ENCODE results near the gene INF2. TPM values are rescaled to one million over a fixed set of nuclear protein-coding genes. Genes with fewer than 3 reads are reported as not detected.
"Not testable (repeated sequence)": the region's sequence is repeated elsewhere in the genome, so short reads cannot be mapped to it uniquely, and the experiment has no call there.

The INF2 gene
- total RNA-seq, 1 donor from 2014 or later: 23.2 TPM

GRCh38 chr14:104657101-104657524 lies 32.3 kb upstream of the INF2 start:
- no peak for DNase-seq (ENCODE audit: low read depth in 2 of 2)

- no peak for DNase-seq (ENCODE audit: low read depth in 2 of 2)
These were observed 31.7 kb upstream of the INF2 start for GRCh38 chr14:104657563-104658324.

DNA sequence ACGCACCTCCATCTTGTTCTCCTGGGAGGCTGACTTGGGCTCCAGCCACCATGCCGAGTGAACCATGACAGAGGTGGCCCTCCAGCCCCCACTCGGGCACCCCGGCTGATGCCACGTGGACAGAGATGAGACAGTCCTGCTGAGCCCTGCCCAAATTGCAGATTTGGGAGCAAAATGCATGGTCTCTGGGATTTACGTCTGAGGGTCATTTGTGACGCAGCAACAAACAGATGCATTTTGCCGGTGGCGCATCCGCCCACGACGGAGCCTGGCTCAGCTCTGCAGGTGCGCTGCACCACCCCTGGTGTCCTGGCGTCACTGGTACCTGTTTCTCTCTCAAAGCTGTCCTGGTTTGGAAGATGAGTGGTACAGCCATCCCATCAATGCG lies 31.1 kb upstream of the INF2 start:
- no peak for DNase-seq (ENCODE audit: low read depth in 2 of 2)

DNA sequence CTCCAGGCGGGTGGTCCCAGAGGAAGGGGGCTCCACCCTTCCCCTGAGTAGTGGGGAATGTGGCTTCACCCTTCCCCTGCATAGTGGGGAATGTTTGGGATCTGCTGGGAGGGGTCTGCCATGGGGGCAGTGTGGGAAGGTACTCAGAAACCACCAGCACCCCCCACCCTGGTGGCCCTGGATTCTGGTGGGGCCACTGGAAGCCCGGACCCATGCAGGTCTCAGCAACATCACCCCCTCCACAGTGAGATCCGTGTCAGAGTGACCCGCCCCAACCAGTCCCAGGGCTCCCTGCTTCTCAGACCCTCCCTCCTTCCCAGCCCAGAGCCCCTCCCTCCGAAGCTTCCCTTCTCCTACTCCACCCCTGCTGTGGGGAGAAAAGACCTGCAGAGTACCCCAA lies 30.3 kb upstream of the INF2 start:
- no peak for DNase-seq (ENCODE audit: low read depth in 2 of 2)

- DNase-seq (ENCODE audit: low read depth in 2 of 2): no peak
These were observed 29.5 kb upstream of the INF2 start for GRCh38 chr14:104659764-104660523.

GRCh38 chr14:104660597-104660996 lies 28.8 kb upstream of the INF2 start:
- no peak for DNase-seq (ENCODE audit: low read depth in 2 of 2)

DNA sequence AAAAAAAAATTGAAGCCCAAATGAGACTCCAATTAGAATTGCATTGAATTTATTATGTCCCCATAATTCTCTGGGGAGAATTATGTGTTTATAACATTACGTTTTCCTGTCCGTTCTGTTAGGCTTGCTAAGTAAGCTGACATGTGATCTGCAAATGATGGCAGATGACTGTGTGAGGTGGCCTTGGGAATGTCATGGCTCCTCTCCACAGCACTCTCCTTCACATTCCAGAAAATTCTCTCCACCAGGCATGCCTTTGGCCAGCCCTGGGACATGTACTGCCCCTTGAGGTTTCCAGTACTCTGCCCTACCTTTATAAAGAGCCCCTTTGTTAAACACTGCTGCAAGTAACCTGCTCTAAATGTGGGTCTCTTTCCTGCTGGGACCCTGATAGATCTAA lies 28.3 kb upstream of the INF2 start:
- no peak for DNase-seq (ENCODE audit: low read depth in 2 of 2)

GRCh38 chr14:104661528-104662157 lies 27.8 kb upstream of the INF2 start:
- not testable (repeated sequence) for DNase-seq (ENCODE audit: low read depth in 2 of 2)

- DNase-seq (ENCODE audit: low read depth in 2 of 2): not testable (repeated sequence)
These were observed 26.9 kb upstream of the INF2 start for GRCh38 chr14:104662472-104662871.

DNA sequence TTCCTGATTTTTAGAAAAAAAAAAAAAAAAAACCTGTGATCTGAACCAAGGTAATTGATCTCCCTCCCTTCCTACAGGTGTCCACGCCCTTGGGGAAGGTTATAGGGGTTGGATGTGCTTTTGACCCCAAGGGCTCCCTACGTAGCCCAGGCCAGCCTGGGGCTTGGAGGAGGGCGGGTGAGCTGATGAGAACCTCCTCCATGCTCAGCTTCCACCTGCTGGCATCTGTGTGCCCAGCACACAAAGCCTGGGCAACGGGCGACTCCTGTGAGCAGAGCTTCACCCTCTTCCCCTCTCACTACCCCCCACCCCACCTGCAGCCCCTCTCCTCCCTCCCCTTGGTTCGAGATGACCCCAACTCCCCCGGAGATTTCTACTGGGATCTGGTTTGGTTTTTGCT lies 25.3 kb upstream of the INF2 start:
- DNase-seq (ENCODE audit: low read depth in 2 of 2): no peak

DNA sequence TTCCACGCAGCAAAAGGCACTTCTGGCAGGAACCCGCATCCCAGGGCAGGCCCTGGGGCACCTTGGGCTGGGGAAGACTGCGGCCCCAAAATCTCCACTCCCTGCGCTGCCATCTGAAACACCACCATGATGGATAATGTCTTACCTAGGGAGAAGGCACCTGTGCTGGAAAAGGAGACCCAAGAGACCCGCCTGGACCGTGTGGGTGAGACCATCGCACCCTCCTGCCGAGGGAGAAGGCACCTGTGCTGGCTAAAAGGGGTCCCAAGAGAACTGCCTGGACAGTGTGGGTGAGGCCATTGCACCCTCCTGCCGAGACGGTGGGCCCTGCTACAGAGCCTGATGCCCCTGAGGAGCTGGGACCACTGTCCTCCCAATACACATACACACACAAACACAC lies 24.8 kb upstream of the INF2 start:
- DNase-seq (ENCODE audit: low read depth in 2 of 2): no peak

GRCh38 chr14:104665114-104665656 lies 24.2 kb upstream of the INF2 start:
- peak in 1 of 2 donors; percentile 59 for DNase-seq (ENCODE audit: low read depth in 2 of 2)

DNA sequence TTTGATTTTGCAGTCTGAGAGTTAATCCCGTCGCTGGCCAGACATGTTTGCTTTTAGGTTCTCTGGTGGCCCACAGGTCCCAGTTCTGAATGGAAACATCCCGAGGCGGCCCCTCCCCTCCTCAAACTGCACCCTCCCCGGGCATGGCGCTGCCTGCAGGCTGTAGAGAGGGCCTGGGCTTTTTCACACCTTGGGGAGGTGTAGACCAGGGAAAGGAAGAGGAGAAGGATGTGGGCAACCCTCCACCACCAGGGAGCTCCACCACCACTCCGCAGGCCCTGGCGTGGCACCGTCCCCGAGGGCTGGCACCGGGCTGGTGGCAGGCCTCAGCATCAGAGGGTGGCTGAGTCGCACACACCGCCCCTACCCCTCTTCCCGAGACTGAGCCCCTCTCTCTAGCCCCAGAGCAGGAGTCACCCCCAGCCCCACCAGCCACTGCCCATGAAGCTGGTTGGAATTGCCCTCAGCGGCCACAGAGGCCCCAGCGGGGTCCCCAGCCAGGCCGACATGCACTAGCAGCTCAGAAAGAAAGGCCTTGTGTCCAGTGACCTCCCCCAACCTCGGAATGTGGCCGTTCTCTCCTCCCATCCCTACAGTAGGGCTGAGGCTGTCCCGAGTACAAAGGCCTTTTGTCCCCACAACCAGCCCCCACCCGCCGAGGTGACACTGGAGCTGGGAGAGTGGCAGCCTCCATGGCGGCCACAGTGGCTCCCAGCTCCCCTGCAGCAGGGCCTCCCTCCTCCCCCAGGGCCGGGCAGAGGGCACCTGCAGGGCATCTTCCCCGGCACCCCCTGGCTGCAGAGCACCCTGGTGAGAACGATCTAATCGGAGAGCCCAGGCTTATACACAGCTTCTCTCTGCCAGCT lies 23.5 kb upstream of the INF2 start:
- DNase-seq (ENCODE audit: low read depth in 2 of 2): peak in 1 of 2 donors; percentile 66

GRCh38 chr14:104666523-104666895 lies 22.9 kb upstream of the INF2 start:
- DNase-seq (ENCODE audit: low read depth in 2 of 2): not testable (repeated sequence)

- no peak for DNase-seq (ENCODE audit: low read depth in 2 of 2)
These were observed 22.4 kb upstream of the INF2 start for GRCh38 chr14:104666981-104667380.

DNA sequence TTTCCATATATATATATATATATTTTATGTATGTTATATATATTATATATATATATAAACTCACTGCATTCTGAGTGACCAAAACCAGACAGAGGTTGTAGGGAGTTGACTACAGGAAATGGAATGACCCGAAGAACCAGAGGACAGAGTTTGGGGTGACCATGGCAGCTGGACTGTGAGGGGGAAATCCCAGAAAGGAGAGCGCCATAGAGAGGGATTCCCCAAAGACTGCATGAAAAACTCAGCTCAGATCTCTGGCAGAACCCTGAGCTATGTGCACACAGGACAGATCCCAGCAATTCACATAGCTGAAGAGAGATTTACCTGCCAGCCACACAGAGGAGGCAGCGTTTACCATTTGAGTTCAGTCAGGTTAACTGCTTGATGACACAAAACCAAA lies 19.7 kb upstream of the INF2 start:
- no peak for DNase-seq (ENCODE audit: low read depth in 2 of 2)

DNA sequence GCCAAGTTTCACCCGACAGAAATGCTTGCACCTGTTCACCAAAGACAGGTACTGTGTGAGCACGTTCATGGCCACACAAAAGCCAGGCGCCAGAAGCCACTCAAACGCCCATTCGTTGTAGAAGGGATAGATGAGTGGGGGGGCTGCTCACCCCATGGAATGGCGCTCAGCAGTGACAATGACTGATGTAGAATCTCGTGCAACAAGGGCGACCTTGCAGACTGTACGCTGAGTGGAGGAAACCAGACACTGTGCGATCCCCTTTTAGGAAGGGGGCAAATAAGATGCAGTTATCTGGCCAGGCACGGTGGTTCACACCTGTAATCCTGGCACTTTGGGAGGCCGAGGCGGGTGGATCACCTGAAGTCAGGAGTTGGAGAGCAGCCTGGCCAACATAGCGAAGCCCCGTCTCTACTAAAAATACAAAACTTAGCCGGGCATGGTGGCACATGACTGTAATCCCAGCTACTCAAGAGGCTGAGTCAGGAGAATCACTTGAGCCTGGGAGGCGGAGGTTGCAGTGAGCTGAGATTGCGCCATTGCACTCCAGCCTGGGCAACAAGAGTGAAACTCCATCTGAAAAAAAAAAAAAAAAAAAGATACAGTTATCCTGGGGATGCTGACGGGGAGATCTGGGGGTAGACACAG lies 18.0 kb upstream of the INF2 start:
- DNase-seq (ENCODE audit: low read depth in 2 of 2): not testable (repeated sequence)

- DNase-seq (ENCODE audit: low read depth in 2 of 2): not testable (repeated sequence)
These were observed 17.3 kb upstream of the INF2 start for GRCh38 chr14:104672119-104672518.

DNA sequence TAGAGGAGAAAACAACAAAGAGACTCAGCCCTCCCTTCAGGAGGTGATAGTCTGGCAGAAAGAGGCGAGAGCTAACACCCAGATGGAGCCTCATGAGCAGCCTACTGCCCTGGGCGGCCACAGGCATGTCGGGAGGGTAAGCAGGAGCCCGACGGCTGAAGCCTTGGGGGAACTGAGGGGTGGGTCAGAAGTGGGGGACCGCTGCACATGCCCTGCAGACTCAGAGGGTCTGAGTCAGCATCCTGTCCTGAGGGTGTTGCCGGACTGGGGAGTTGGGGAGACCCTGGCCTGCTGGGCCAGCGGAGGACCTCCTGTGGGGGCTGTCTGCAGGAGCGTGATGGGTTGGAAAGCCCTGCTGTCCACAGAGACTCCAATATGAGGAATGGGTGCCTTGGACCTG lies 15.9 kb upstream of the INF2 start:
- DNase-seq (ENCODE audit: low read depth in 2 of 2): no peak

GRCh38 chr14:104675447-104675846 lies 14.0 kb upstream of the INF2 start:
- DNase-seq (ENCODE audit: low read depth in 2 of 2): no peak
